Activated CD8-positive, alpha-beta T cell treated with anti-CD3 and anti-CD28 coated beads for 36 hours (primary cell): ENCODE results near the gene SOS1. TPM values are rescaled to one million over a fixed set of nuclear protein-coding genes. Genes with fewer than 3 reads are reported as not detected.

Experiments used
- ATAC-seq: fragments of 200-7000 bp; cut with Tn5 transposase; one replicate; pipeline ENCODE4 v1.10.0; 2021; ENCODE audit warnings: mild to moderate bottlenecking, moderate library complexity
- CTCF ChIA-PET: fragments of 350-600 bp; sonication (Branson Sonifier 250); formaldehyde crosslinking; loops from one replicate; lab custom pipeline; 2021; ENCODE audit warnings: antibody characterized with exemption; lab: Charles Lee
- POLR2A ChIA-PET: fragments of 350-600 bp; sonication (Branson Sonifier 250); formaldehyde crosslinking; loops from one replicate; lab custom pipeline; 2021; ENCODE audit warnings: antibody characterized with exemption; lab: Charles Lee
- DNase-seq: peaks from one replicate; pipeline ENCODE4 v3.0.0-alpha.2; 2020
- H3K27ac Mint-ChIP-seq: one replicate; pipeline ENCODE4 v1.8.0; 2021; ENCODE audit warnings: mild to moderate bottlenecking, mixed read lengths
- H3K27me3 Mint-ChIP-seq: one replicate; pipeline ENCODE4 v1.8.0; 2021; ENCODE audit warnings: mixed read lengths
- H3K36me3 Mint-ChIP-seq: one replicate; pipeline ENCODE4 v1.8.0; 2021; ENCODE audit warnings: low read depth, mixed read lengths
- H3K4me1 Mint-ChIP-seq: one replicate; pipeline ENCODE4 v1.8.0; 2021; ENCODE audit warnings: low read depth, mixed read lengths
- H3K4me3 Mint-ChIP-seq: one replicate; pipeline ENCODE4 v1.8.0; 2021; ENCODE audit warnings: mild to moderate bottlenecking, moderate library complexity, mixed read lengths
- H3K9me3 Mint-ChIP-seq: one replicate; pipeline ENCODE4 v1.8.0; 2021; ENCODE audit warnings: mixed read lengths
- CTCF ChIP-seq: fragments of 200-600 bp; IDR thresholded peaks from one replicate; pipeline ENCODE4 v1.8.0; 2022; ENCODE audit warnings: antibody characterized with exemption, mild to moderate bottlenecking
- intact Hi-C: fragments of 100-400 bp; cut with micrococcal nuclease; formaldehyde crosslinking; loops from one replicate; pipeline ENCODE4 v1.10.0; 2022
- total RNA-seq, 2 experiments: library from RNA; stranded (reverse); gene quantifications; one replicate each; pipeline ENCODE4 v1.2.3, GENCODE V29; 2021

SOS1 gene
- total RNA-seq, 2 experiments from 2014 or later, result 43.6 to 56.8 TPM

GRCh38 chr2:39152504-39152903, 31.7 kb upstream of the SOS1 start:
- intact Hi-C loops, result no loop called here
- ATAC-seq, result no peak
- Mint-ChIP-seq H3K4me3 (no peak overlapping the region), H3K27ac (no peak overlapping the region), H3K9me3 (no peaks in the 10 kb centered on the region), H3K4me1 (peaks cover 5% of the 10 kb centered on the region), H3K27me3 (no peaks in the 10 kb centered on the region), H3K36me3 (no peaks in the 10 kb centered on the region)
- ChIA-PET CTCF (interaction anchor here (1.2 kb wide), 1 partner anchor 10 kb away, joined by 3 read pairs; no protein-coding TSS in a partner anchor), POLR2A (no interaction called here)
- TF ChIP-seq CTCF, result no peak
- no peak for DNase-seq

- H3K9me3 Mint-ChIP-seq, result no peaks in the 10 kb centered on the region
- peaks cover 5% of the 10 kb centered on the region for H3K4me1 Mint-ChIP-seq
- no peaks in the 10 kb centered on the region for H3K27me3 Mint-ChIP-seq
- intact Hi-C loops, result no loop called here
- H3K27ac Mint-ChIP-seq, result no peak overlapping the region
- CTCF ChIA-PET, result no interaction called here
- POLR2A ChIA-PET, result no interaction called here
- no peak overlapping the region for H3K4me3 Mint-ChIP-seq
- TF ChIP-seq CTCF, result no peak
- H3K36me3 Mint-ChIP-seq, result no peaks in the 10 kb centered on the region
- ATAC-seq, result no peak
- DNase-seq, result no peak
Observed at GRCh38 chr2:39150890-39151497, 30.1 kb upstream of the SOS1 start.

- POLR2A ChIA-PET, result no interaction called here
- no peaks in the 10 kb centered on the region for H3K36me3 Mint-ChIP-seq
Observed at GRCh38 chr2:39150102-39150562, 29.3 kb upstream of the SOS1 start.

GRCh38 chr2:39146630-39147029, 25.8 kb upstream of the SOS1 start:
- Mint-ChIP-seq H3K9me3 (no peaks in the 10 kb centered on the region), H3K27me3 (no peaks in the 10 kb centered on the region), H3K4me1 (peaks cover 13% of the 10 kb centered on the region), H3K36me3 (no peaks in the 10 kb centered on the region), H3K27ac (no peak overlapping the region), H3K4me3 (no peak overlapping the region)
- ATAC-seq, result no peak
- intact Hi-C loops, result no loop called here
- CTCF ChIA-PET, result interaction anchor here (0.9 kb wide), 1 partner anchor 83 kb away, joined by 3 read pairs; no protein-coding TSS in a partner anchor
- no peak for DNase-seq
- POLR2A ChIA-PET, result no interaction called here
- TF ChIP-seq CTCF, result no peak

More at GRCh38 chr2:39150102-39150562, 29.3 kb upstream of the SOS1 start:
- peak overlapping the region; percentile 24 for H3K27ac Mint-ChIP-seq
- no peak for ATAC-seq
- no peak for TF ChIP-seq CTCF
- CTCF ChIA-PET, result no interaction called here
- no peaks in the 10 kb centered on the region for H3K9me3 Mint-ChIP-seq
- no peak overlapping the region for H3K4me3 Mint-ChIP-seq
- no peak for DNase-seq
- no peaks in the 10 kb centered on the region for H3K27me3 Mint-ChIP-seq
- intact Hi-C loops, result no loop called here
- H3K4me1 Mint-ChIP-seq, result peaks cover 5% of the 10 kb centered on the region

- H3K27ac Mint-ChIP-seq, result no peak overlapping the region
- intact Hi-C loops, result no loop called here
- DNase-seq (no peak), ATAC-seq (no peak)
- no peaks in the 10 kb centered on the region for H3K36me3 Mint-ChIP-seq
- ChIA-PET CTCF (interaction anchor here (0.9 kb wide), 1 partner anchor 84 kb away, joined by 3 read pairs; no protein-coding TSS in a partner anchor), POLR2A (no interaction called here)
- H3K4me3 Mint-ChIP-seq, result no peak overlapping the region
- TF ChIP-seq CTCF, result no peak
- H3K9me3 Mint-ChIP-seq, result no peaks in the 10 kb centered on the region
- peaks cover 16% of the 10 kb centered on the region for H3K4me1 Mint-ChIP-seq
- H3K27me3 Mint-ChIP-seq, result no peaks in the 10 kb centered on the region
Observed at GRCh38 chr2:39145906-39146421, 25.1 kb upstream of the SOS1 start.
